Daoy (cell line): Measurements from ENCODE around the gene TRIP10. TPM values are rescaled to one million over a fixed set of nuclear protein-coding genes. Genes with fewer than 3 reads are reported as not detected.
A peak's percentile ranks its signal among the peaks of the same experiment; 100 is the strongest.

Experiments used
- DNase-seq: peaks from one replicate; pipeline ENCODE4 v3.0.0-alpha.2; 2015; ENCODE audit warnings: low read depth
- total RNA-seq: library from RNA; depleted of rRNA; stranded (reverse); fragments of >200 nt; shearing (Covaris generic); gene quantifications from 2 replicates; pipeline ENCODE4 v1.2.3, GENCODE V29; 2014

TRIP10 gene
- total RNA-seq, 1 experiment from 2014 or later: 39.6 TPM

- no peak for DNase-seq
Measured at GRCh38 chr19:6711605-6712004, 27.9 kb upstream of the TRIP10 start.

- DNase-seq: no peak
Measured at GRCh38 chr19:6712231-6712630, 27.2 kb upstream of the TRIP10 start.

- DNase-seq: no peak
Measured at GRCh38 chr19:6712692-6713670, 26.5 kb upstream of the TRIP10 start.

- no peak for DNase-seq
Measured at GRCh38 chr19:6713773-6714692, 25.4 kb upstream of the TRIP10 start.

GRCh38 chr19:6714749-6715555 lies 24.5 kb upstream of the TRIP10 start:
- no peak for DNase-seq

GRCh38 chr19:6716610-6716970 lies 22.9 kb upstream of the TRIP10 start:
- DNase-seq: no peak

- no peak for DNase-seq
Measured at GRCh38 chr19:6717036-6717435, 22.4 kb upstream of the TRIP10 start.

- no peak for DNase-seq
Measured at GRCh38 chr19:6717441-6717971, 22.0 kb upstream of the TRIP10 start.

GRCh38 chr19:6718111-6718740 lies 21.3 kb upstream of the TRIP10 start:
- no peak for DNase-seq

- DNase-seq: peak; percentile 33
Measured at GRCh38 chr19:6718741-6719539, 20.5 kb upstream of the TRIP10 start.

GRCh38 chr19:6719540-6719861 lies 20.0 kb upstream of the TRIP10 start:
- no peak for DNase-seq

- DNase-seq: no peak
Measured at GRCh38 chr19:6719992-6720368, 19.5 kb upstream of the TRIP10 start.

GRCh38 chr19:6720369-6721137 lies 18.9 kb upstream of the TRIP10 start, which contains the start of gene C3:
C3 (minus strand) TSS chr19:6720650; CDS start chr19:6720589, 61 bp downstream.
- DNase-seq: peak; percentile 59

- no peak for DNase-seq
Measured at GRCh38 chr19:6721138-6721474, 18.4 kb upstream of the TRIP10 start.

GRCh38 chr19:6721773-6722172 lies 17.7 kb upstream of the TRIP10 start:
- DNase-seq: no peak

GRCh38 chr19:6723108-6723618 lies 16.3 kb upstream of the TRIP10 start:
- DNase-seq: no peak

GRCh38 chr19:6723738-6724137 lies 15.7 kb upstream of the TRIP10 start:
- no peak for DNase-seq

GRCh38 chr19:6724631-6725492 lies 14.6 kb upstream of the TRIP10 start:
- DNase-seq: no peak
